ENCODE data around the gene GRM1.

The GRM1 gene

DNA sequence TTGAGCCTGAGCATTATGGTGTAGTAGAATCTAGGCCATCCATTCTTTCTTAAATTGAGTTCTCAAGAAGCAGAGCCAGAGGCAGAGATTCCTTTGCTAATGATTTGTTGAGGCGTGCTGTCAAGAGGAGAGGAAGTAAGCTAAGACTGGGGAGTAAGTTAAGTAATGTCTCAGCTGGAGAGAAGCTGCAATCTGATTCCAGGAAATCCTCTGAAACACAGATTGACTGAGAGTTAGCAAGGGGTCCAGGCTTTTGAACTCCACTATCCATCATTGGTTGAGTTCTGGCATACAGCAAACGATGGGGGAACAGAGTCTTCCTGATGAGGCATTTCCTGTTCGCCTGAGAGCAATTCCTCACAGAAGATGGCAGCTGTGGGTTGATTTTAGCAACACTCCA is 307.3 kb downstream of the GRM1 start:
- peak; percentile 45 for DNase-seq (ENCODE audit: low spot score)

GRCh38 chr6:146337376-146337775 is 308.5 kb downstream of the GRM1 start:
- no peak for DNase-seq (ENCODE audit: low spot score)

GRCh38 chr6:146339716-146340115 is 310.9 kb downstream of the GRM1 start:
- no peak for DNase-seq (ENCODE audit: low spot score)

GRCh38 chr6:146341493-146342230 is 312.8 kb downstream of the GRM1 start:
- no peak for DNase-seq (ENCODE audit: low spot score)

GRCh38 chr6:146345598-146345997 is 316.7 kb downstream of the GRM1 start:
- DNase-seq (ENCODE audit: low spot score), result no peak

- no peak for DNase-seq (ENCODE audit: low spot score)
Observed at GRCh38 chr6:146347090-146347489, 318.2 kb downstream of the GRM1 start.

DNA sequence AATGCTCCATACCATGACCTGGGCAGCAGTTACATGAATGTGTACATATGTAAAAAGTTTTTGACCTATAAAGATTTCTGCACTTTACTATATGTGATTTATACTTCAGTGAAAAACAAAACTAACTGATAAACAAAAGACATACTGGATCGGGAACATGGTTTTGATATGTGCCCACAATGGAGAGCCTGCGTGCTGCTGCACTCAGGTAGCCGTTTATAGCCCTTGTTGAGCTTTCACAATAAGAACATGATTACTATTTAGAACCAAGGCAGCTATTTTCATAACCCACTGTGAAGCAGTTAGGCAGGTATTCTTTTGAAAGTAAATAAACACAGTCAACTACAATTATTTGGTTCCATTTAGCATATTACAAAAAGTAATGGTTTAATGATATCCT is 318.8 kb downstream of the GRM1 start:
- no peak for DNase-seq (ENCODE audit: low spot score)

- DNase-seq (ENCODE audit: low spot score), result no peak
Observed at GRCh38 chr6:146351018-146351417, 322.2 kb downstream of the GRM1 start.

GRCh38 chr6:146352163-146352562 is 323.3 kb downstream of the GRM1 start:
- no peak for DNase-seq (ENCODE audit: low spot score)

- no peak for DNase-seq (ENCODE audit: low spot score)
Observed at GRCh38 chr6:146354451-146354850, 325.6 kb downstream of the GRM1 start.

DNA sequence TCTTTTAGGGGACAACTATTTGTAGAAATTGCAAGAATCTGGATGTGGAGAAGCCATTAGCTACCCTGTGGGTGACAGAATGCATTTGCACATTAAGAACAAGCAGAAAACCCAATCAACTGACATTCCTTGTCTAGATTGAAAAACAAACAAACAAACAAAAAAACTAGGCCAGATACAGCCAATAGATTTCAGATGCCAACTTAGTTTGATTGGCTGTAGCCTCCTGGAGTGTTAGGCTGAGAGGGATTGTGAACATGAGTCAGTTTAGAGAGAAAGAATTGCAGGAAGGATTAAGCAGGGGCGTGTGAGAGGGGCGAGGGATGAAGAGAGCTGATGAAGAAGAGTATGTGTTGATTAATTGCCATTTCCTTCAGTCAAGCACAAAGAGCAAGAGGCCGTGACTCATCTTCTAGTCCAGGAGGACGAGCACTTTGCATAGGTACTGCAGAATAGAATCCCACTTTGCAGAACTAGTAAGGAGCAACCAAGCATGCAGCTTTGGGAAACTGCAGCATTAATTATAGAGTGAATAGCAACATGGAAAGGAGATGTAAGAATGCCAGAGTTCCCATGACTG is 326.7 kb downstream of the GRM1 start:
- no peak for DNase-seq (ENCODE audit: low spot score)

GRCh38 chr6:146357578-146358430 is 328.9 kb downstream of the GRM1 start:
- DNase-seq (ENCODE audit: low spot score), result peak; percentile 95

- DNase-seq (ENCODE audit: low spot score), result peak; percentile 21
Observed at GRCh38 chr6:146358431-146359046, 329.7 kb downstream of the GRM1 start.

- no peak for DNase-seq (ENCODE audit: low spot score)
Observed at GRCh38 chr6:146359131-146359530, 330.3 kb downstream of the GRM1 start.

DNA sequence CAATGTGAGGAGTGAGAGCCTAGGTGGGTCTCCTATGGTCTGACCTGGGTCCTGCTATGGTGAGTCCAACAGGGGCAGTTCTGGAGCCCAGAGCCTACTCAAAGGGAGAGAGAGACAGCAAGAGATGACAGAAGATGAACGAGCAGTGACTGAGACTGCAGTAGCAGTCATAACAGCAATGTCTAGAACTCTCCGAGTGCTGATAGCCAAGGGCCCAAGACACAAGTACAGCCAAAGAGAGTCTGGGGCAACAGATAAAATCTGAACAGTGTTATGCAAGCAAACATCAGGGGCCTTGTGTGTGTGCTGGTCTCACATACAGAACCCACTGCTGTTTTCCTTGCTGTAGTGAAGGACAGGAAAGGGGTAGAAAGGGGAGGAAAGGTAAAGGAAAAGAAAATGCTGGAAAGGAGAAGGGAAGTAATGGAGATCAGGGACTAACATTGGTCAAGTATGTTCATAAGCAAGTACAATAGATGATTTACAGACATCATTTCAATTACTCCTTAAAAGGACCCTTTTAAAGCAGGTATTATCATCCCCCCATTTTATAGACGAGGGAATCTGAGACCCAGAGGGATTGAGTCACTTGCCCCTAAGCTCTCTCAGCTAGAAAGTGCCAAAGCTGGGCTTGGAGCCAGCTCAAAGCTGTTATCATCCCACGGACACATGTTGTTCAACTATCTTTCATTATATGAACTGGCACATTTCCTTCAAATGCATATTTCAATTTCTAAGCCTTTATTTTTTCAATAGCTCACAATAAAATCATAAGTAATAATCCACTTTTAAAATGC is 332.5 kb downstream of the GRM1 start:
- no peak for DNase-seq (ENCODE audit: low spot score)

GRCh38 chr6:146363838-146364607 is 335.2 kb downstream of the GRM1 start:
- no peak for DNase-seq (ENCODE audit: low spot score)

DNA sequence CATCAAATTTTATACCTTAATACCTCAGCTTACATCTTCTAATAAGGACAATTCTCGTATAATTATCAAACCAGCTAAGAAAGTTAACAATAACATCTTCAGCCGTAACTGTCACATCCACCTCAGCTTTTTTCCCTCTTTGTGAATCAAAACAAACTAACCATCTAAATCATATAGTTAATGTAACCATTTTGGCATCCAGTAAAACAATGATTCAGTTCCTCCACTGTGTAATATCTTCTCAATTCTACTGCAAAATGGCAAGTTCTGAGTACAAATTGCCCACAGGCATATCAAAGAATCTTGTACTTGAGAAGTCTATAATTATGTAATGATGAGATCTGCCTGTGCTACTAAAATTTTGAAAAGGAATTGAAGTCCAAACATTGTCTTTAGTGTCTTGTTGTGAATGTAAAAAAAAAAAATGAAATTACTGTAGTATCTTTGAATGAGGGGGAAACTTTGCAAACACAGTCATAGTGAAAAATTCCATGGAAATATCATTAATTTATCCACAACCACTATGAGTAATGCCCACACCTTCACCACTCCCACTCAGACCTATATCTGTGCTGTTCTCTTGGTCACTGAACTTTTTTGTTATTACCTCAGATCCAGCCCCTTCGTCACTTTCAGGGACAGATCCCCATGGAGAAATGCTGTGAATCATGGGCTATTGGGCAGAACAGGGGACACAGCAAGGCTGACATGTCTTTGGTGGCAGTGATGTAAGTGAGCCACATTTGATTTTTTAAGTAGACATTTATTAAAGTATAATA is 336.1 kb downstream of the GRM1 start:
- DNase-seq (ENCODE audit: low spot score), result no peak

- DNase-seq (ENCODE audit: low spot score), result no peak
Observed at GRCh38 chr6:146367061-146367460, 338.2 kb downstream of the GRM1 start.

DNA sequence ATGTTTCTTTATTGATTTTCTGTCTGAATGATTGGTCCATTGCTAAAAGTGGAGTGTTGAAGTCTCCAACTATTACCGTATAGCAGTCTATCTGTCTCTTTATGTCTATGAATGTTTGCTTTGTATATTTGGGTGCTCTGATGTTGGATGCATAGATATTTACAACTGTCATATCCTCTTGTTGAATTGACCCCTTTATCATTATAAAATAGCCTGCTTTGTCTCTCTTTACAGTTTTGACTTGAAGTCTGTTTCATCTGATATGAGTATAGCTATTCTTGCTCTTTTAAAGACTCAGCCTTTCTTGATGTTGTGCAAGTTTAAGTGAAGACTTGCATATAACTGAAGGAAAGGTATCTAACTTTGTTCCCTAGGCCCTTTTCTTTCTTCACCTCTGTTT is 341.0 kb downstream of the GRM1 start:
- DNase-seq (ENCODE audit: low spot score), result no peak

DNA sequence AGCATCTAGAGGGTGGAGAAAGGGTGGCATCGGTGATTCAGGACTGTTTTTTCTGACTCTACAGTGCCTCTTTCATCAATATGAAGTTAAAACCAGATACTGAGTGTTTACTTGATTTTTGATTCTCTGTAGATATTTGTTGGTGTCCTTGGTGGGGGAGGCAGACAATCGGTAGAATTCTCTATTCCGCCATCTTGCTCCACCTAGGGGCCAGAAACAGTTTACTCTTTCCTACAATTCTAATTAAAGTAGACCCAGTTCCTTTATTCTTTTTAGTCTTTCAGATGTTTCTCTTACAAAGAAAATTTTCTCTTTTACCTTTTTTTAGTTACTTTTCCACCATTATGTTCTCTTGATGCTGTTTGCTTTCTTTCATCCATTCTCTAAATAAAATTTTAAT is 352.6 kb downstream of the GRM1 start:
- DNase-seq (ENCODE audit: low spot score), result no peak
